Activated T-helper 9 cell treated with anti-CD3 and anti-CD28 coated beads, Interleukin-2, amount 50 U/mL, for 16 hours (primary cell): ENCODE measurements around the gene SCO2.

Experiments used
- DNase-seq: peaks from one replicate; pipeline ENCODE4 v3.0.0-alpha.2; 2020; ENCODE audit warnings: low read depth

The SCO2 gene

GRCh38 chr22:50531962-50532674, 6.7 kb upstream of the SCO2 start:
- DNase-seq: no peak

GRCh38 chr22:50531546-50531961, 6.2 kb upstream of the SCO2 start:
- DNase-seq: peak; percentile 66

GRCh38 chr22:50530877-50531545, 5.6 kb upstream of the SCO2 start:
- peak; percentile 75 for DNase-seq

GRCh38 chr22:50530580-50530876, 5.1 kb upstream of the SCO2 start:
- DNase-seq: no peak

GRCh38 chr22:50529897-50530579, 4.6 kb upstream of the SCO2 start, which contains the start of gene TYMP:
TYMP (minus strand) TSS chr22:50530012; CDS start chr22:50529709, 303 bp downstream.
- DNase-seq: peak; percentile 65

- no peak for DNase-seq
Observed at GRCh38 chr22:50529416-50529896, 4.1 kb upstream of the SCO2 start.

- DNase-seq: no peak
Observed at GRCh38 chr22:50528682-50529415, 3.5 kb upstream of the SCO2 start.

- no peak for DNase-seq
Observed at GRCh38 chr22:50527921-50528681, 2.7 kb upstream of the SCO2 start.

- no peak for DNase-seq
Observed at GRCh38 chr22:50526834-50527801, 1.7 kb upstream of the SCO2 start.

GRCh38 chr22:50526108-50526833, 873 bp upstream of the SCO2 start:
- peak; percentile 75 for DNase-seq

GRCh38 chr22:50525858-50526107, 385 bp upstream of the SCO2 start:
- no peak for DNase-seq

GRCh38 chr22:50524676-50525103, 708 bp downstream of the SCO2 start:
- DNase-seq: no peak

- DNase-seq: no peak
Observed at GRCh38 chr22:50523806-50524675, 1.4 kb downstream of the SCO2 start.

GRCh38 chr22:50523458-50523805, 2.0 kb downstream of the SCO2 start:
- no peak for DNase-seq

- DNase-seq: no peak
Observed at GRCh38 chr22:50522806-50523438, 2.5 kb downstream of the SCO2 start.

- no peak for DNase-seq
Observed at GRCh38 chr22:50522208-50522805, 3.1 kb downstream of the SCO2 start.

- no peak for DNase-seq
Observed at GRCh38 chr22:50521710-50522109, 3.7 kb downstream of the SCO2 start.

GRCh38 chr22:50520826-50521453, 4.5 kb downstream of the SCO2 start:
- DNase-seq: no peak
